GM18505 (cell line): Measurements from ENCODE around the gene LAMA5.
A peak's percentile ranks its signal among the peaks of the same experiment; 100 is the strongest.

ENCODE experiments used
- ATAC-seq: cut with Tn5 transposase; IDR thresholded peaks from one replicate; pipeline ENCODE4 v1.9.1; 2021; ENCODE audit not compliant: unreplicated experiment
- POLR2A ChIP-seq: IDR thresholded peaks from 4 replicates; pipeline ENCODE4 v1.6.1; 2011; ENCODE audit warnings: borderline replicate concordance; ENCODE audit not compliant: insufficient read depth, insufficient read length; ENCODE audit errors: extremely low read depth

LAMA5 gene

DNA sequence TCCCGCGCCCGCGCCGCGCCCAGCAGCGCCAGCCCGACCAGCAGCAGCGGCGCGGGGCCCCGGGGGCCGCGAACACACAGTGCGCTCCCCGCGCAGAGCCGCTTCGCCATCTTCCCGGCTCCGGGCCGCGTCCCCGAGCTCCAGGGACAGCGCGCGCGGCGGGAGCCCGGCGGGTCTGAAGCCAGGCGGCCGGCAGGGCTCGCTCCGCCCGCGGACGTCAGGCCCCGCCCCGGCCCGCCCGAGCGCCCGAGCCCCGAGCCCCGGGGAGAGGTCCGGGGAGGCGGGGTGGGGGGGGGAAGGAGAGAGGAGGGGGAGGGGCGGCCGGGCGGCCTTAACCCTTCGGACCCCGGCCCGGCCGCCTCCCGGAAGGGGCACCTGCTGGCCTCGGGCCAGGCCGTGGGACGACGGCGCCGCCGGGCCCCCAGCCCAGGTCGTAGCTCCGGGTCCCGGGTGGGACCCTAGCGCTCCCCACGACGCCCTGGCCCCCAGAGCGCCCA, at the start of gene LAMA5:
LAMA5 (minus strand) TSS at position 177 of the 497 bp plus-strand sequence; CDS start at position 110, 67 bp downstream.
- TF ChIP-seq POLR2A, result no peak
- no peak for ATAC-seq

- TF ChIP-seq POLR2A, result no peak
- no peak for ATAC-seq
Measured at GRCh38 chr20:62415354-62416111, 48.4 kb upstream of the LAMA5 start.

DNA sequence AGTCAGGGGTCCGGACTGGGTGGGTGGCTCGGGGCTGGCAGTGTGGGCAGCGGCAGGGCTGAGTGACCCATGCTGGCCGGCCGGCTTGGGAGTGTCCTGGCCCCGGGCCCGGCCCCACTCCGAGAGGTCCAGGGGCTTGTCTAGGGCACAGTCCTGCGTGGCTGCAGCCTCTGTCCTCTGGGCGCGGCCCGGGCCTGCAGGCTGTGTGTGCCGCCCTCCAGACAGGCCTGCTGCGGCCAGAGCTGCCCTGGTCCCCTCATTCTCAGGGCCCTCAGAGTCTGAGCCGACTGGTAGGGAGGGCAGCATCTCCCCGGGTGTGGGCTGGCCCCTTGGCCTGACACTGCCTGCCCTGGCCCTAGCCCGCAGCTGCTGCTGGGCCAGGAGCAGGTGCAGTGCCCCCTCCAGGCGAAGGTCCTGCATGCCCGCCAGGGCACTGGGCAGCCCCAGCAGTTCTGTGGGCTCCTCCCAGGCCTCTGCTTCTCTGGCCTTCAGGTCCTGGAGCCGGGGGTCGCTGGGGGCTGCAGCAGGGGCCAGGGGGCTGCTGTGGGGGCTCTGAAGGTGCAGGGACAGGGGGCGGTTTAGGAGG, 46.9 kb upstream of the LAMA5 start:
- TF ChIP-seq POLR2A, result no peak

DNA sequence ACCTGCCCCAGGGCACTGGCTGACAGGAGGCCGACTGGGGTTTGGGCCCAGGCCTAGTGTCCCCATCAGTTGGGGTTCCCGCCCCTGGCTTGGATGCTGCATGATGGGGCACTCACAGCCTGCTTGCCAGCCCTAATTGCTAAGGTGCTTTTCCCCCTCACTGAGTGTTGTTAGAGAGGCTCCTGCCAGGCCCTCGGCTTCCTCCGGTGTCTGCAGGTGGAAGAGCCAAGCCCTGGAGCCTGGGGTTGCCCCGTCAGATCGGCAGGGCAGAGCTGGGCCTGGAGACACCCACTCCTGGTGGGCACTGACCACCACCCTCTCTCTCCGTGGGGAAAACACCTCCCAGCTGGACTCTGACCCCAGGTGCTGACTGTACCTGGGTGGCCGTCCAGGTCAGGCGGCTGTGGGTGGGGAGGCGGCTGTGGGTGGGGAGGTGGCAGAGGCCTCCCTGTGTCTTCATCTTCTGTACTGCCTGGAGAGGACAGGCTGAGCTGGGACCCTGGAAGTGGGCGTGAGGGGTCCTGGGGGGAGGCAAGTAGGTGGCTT, 46.0 kb upstream of the LAMA5 start:
- no peak for ATAC-seq
- TF ChIP-seq POLR2A, result no peak

More for the DNA sequence above, 46.9 kb upstream of the LAMA5 start:
- ATAC-seq, result no peak

DNA sequence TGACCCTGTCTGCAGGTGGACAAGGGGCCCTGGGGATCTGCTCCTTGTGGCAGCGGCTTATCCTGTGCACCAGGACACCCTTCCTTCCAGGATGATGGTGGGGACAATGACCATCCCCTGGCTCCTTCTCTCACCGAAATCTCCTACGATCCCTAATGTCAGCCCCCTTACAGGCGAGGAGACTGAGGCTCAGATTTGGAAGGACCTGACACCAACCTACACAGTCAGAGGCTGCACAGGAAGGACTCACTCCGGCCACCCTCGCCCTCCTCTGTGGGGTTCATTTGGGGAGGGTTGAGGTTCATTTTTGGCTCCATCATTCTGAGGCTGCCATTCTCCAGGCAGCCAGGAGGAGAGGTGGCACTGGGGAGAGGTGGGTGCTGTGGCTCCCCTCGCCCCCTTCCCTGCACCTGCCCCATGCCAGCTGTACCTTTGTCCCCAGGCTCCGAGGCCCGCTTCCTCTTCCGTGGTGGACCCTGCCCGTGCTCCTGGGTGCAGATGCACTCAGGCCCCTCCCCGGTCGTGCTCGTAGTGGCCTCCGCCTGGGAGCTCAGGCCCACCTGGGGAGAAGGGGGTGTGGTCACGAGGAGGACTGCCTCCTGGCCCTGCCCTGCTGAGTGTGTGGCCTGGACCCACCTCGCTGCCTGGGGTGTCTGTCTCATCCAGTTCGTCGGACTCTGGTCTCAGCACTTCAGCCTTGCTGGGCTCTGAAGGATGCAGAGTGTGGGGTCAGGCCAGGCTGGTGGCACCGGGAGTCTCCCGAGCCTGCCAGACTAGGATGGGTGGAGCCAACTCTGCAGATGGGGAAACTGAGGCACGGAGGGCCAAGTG, 45.3 kb upstream of the LAMA5 start:
- no peak for TF ChIP-seq POLR2A
- ATAC-seq, result no peak

- no peak for TF ChIP-seq POLR2A
- no peak for ATAC-seq
Measured at GRCh38 chr20:62411479-62412193, 44.5 kb upstream of the LAMA5 start.

DNA sequence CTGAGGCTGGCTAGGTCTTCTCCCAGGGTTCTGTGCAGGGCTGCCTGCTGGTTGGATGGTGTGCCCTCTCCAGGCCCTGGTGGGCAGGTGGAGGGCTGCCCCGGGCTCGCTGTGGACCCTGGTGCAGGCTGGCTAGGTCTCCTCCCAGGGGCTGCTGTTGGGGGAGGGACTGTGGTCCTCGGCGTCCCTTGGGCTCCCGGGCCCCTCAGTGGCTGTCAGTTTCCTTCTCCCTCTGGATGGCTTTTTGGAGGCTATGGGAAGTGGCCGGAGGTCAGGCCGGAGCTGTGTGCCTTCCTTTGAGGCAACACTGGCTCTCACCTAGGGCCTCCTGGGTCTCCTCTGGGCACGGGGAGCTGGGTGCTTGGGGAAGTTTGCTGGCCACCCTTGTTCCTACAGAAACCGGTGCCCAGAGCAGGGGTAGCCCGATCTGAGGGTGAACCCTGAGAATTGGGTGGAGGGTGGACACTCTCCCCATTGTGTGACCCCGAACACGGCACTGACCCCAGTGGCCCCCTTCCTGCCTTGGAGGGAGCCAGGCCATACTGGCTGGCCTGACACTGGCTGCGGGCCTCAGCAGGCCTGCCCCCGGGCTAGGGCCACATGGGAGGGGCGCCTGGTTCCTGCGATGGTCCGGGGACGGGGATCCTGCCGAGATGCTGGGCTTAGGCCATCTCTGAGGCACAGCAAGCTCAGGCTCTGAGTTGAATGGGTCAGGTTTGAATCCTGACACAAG, 43.8 kb upstream of the LAMA5 start:
- ATAC-seq, result no peak
- no peak for TF ChIP-seq POLR2A

DNA sequence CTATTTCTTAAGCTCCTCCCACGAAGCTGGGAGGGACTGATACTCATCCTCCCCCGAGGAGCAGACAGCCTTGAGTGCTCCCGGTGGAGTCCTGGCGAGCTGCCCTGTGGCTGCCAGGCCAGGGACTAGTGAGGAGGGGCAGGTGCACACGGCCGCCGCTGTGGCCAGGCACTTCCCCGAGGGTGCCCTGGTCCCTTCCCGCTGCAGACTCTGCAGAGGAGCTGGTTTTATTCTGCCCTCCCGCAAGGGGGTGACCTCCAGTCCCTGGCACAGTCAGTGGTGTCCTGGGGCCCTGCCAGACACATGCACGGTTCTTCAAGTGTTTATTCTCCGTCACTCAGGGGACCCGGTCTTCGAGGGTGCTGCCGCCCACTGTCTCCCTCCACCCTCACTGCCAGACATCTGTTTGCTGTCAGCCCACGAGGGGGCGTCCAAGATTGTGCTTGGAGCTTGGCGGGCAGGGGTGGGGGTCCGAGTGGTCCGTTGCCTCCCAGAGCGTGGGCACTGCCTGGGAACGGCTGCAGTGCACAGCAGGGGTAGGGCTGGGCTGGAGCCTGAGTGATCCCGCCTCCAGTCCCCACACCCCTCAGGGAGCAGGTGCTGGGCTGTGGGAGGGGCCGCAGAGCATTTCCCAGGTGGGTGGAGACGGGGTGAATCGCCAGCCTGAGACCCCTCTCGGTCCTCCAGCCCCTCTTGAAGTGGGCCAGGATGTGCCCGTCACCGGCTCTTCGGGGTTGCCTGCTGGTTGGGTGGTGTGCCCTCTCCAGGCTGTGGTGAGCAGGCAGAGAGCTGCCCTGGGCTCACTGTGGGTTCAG, 43.0 kb upstream of the LAMA5 start:
- no peak for TF ChIP-seq POLR2A
- no peak for ATAC-seq

DNA sequence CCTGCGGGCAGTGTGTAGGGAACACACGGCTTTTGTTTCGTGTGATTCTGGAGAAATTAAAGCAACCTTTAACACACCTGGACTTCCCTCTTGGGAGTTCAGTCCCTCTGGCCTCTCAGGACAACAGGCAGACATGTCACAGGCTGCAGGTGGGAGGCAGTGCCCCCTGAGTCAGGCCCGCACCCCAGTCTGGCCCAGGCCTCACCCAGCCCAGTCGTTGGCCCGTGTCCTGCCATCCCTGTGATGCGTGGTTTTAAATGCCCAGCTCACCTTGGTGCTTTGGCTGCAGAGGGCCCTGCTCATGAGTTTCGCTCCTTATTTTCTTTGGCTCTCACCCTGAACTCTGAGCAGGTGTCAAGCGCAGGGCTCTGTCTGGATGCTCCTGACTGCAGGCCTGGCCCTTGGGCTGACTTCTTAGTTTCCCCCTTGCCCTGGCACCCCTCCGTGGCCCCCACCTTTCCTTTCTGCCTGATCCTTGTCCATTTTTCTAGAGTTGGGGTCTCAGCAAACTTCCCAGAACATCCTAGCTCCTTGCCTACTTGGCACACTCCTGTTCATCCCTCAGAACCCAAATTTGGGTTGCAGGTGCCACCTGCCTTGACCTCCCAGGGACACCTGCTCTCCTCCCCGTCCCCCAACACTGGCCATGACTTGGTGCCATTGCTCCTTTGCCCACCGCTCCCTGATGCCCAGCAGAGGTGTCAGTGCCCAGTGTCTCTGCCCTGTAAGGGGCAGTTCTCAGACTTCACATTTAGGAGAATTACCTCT, 42.2 kb upstream of the LAMA5 start:
- no peak for TF ChIP-seq POLR2A
- ATAC-seq, result no peak

DNA sequence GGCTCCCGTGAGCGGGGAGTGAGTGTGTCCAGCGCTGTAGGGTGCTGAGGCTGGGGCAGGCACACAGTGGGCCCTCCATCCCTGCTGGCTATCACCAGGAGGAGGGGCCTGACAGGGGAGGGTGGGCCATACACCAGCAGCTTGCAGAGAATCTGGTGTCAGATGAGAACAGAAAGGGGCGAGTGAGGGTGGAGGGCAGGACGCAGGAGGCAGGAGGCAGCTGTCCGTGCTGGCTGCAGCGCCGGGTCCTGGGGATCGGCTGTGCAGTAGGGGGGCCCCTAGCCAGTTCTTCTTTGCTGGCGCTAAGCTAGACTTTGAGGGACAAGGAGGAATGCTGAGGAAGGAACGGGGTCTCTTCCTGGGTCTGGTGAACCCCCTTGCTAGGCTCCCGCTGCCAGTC, 41.5 kb upstream of the LAMA5 start:
- TF ChIP-seq POLR2A, result no peak
- ATAC-seq, result no peak

DNA sequence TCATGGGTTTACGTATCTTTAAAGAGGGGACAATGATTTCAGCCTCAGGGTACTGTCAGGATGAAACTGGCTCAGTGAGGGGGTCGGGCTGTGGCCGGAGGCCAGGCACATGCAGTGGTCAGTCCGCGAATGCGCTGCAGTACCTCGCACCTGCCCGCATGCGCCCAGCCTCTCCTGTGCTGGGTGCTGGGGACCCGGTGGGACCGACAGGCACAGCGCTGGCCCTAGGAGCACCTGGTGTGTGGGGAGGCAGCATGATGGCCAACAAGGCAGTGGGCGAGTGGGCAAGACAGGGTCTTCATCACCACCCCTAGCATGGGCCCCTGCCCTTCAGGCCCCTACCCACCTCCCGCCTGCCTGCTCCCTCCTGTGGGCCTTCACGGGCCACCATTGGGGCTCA, 40.9 kb upstream of the LAMA5 start:
- TF ChIP-seq POLR2A, result no peak
- no peak for ATAC-seq

DNA sequence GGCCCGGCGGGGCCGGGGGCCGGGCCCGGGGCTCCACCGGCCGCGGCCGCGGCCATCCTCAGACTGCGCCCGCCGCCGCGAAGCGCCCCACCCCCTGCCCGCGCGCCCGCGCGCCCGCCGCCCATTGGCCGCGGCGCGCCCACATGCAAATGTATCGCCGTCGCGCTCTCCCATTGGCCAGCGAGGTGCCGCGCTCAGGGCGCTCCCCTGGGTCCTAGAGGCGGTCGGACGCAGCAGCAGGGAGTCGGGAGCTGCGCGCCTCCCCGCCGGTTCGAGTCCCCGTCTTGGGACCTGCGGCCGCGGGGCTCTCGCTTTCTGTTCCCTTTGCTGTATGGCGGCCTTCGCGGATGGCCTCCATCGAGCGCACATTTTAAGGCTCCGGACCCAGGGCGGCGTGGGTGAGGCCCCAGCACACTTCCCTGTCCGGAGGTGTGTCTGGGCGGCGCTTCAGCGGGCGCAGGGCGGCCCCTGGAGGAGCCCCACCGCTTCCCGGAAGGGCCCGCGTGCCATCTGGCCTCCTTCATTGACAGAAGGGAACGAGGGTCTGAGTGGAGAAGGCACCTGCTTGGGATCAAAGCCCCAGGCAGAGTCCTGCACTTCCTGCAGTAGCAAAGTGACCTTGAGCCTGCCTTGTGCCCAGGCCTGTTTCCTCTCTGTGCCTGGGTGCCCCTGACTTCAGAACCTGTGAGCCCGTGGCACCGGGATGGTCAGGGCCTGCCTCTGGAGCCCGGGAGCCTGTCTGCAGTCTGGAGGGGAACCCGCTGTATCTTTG, 40.3 kb upstream of the LAMA5 start, which contains the start of gene CABLES2:
CABLES2 (minus strand) TSS at position 65 of the 772 bp plus-strand sequence; CDS start at position 56, 9 bp downstream.
- TF ChIP-seq POLR2A, result peak; percentile 59
- ATAC-seq, result peak; percentile 73
